Ishikawa (cell line): ENCODE measurements around the gene RAB3C.

ENCODE experiments used
- CEBPB ChIP-seq: IDR thresholded peaks from 2 replicates; pipeline ENCODE4 v1.6.1; 2012
- CREB1 ChIP-seq: IDR thresholded peaks from 2 replicates; pipeline ENCODE4 v1.6.1; 2012; ENCODE audit warnings: low read depth
- EP300 ChIP-seq: IDR thresholded peaks from 2 replicates; pipeline ENCODE4 v1.6.1; 2012; ENCODE audit warnings: borderline replicate concordance
- FOXM1 ChIP-seq: IDR thresholded peaks from 2 replicates; pipeline ENCODE4 v1.6.1; 2012; ENCODE audit warnings: low read depth, borderline replicate concordance
- MAX ChIP-seq: IDR thresholded peaks from 2 replicates; pipeline ENCODE4 v1.6.1; 2012
- NFIC ChIP-seq: IDR thresholded peaks from 2 replicates; pipeline ENCODE4 v1.6.1; 2012
- RAD21 ChIP-seq: IDR thresholded peaks from 2 replicates; pipeline ENCODE4 v1.6.1; 2012; ENCODE audit warnings: low read depth
- REST ChIP-seq: IDR thresholded peaks from 2 replicates; pipeline ENCODE4 v1.6.1; 2012; ENCODE audit warnings: low read depth, mild to moderate bottlenecking
- TAF1 ChIP-seq: IDR thresholded peaks from 2 replicates; pipeline ENCODE4 v1.6.1; 2012; ENCODE audit warnings: low read depth, mild to moderate bottlenecking
- TEAD4 ChIP-seq: IDR thresholded peaks from 2 replicates; pipeline ENCODE4 v1.6.1; 2012
- USF1 ChIP-seq: IDR thresholded peaks from 2 replicates; pipeline ENCODE4 v1.6.1; 2012
- YY1 ChIP-seq: IDR thresholded peaks from 2 replicates; pipeline ENCODE4 v1.6.1; 2012; ENCODE audit warnings: low read depth

- TF ChIP-seq CREB1 (no peak), YY1 (no peak), NFIC (no peak), USF1 (no peak), REST (no peak), CEBPB (no peak), TEAD4 (no peak), MAX (no peak), TAF1 (no peak), RAD21 (no peak), EP300 (no peak), FOXM1 (no peak)
Measured at GRCh38 chr5:58738336-58738735, 155.5 kb downstream of the RAB3C start.
